ENCODE data around the gene CEP104. TPM values are rescaled to one million over a fixed set of nuclear protein-coding genes. Genes with fewer than 3 reads are reported as not detected.

Gene CEP104
- total and polyA plus RNA-seq, 2 experiments from 2014 or later, result 20.5 to 32.2 TPM

DNA sequence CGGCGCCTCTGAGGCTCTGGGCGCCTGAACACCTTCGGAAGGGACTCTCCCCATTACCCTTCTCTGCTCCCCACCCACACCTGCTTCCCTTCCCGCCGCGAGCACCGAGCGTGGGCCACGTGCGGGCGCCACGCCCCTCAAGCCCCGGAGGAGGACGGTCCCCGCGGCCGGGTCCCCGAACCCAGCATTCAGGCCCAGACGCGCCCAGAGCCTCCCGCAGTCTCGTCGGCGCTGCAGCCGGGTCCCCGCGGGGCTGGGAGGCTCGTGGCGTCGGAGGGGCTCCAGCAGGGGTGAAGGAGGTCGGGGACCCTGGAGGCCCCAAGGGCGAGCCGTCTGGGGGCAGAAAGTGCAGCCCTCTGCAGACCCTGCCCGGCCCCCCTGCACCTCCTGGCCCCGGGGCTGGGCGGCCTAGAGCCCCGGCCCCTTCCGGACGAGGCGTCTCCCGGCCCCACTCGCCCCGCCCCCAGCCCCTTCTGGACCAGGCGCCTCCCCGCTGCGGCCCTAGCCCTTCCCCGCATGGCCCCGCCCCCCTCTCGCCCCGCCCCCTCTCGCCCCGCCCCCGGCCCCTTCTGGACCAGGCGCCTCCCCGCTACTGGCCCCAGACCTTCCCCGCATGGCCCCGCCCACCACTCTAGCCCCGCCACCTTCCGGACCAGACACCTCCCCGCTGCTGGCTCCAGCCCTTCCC lies 84.8 kb downstream of the CEP104 start:
- no peak overlapping the region for H3K27ac ChIP-seq (ENCODE audit: low read depth)
- H3K79me2 ChIP-seq (replicated peaks; ENCODE audit: insufficient read depth), result no peaks in the 10 kb centered on the region
- Mint-ChIP-seq H3K9me3 (peaks cover 7% of the 10 kb centered on the region), H3K36me3 (ENCODE audit: low read depth) (peaks cover 5% of the 10 kb centered on the region; the same call in 1 of the 3 replicates), H3K4me3 (peak overlapping the region; percentile 69), H3K4me1 (peaks cover 19% of the 10 kb centered on the region), H3K27me3 (ENCODE audit: insufficient read depth, low read depth, poor library complexity) (peaks cover 12% of the 10 kb centered on the region), H3K27ac (no peak overlapping the region)
- H3K36me3 ChIP-seq (ENCODE audit: insufficient read depth), result no peaks in the 10 kb centered on the region
- no peaks in the 10 kb centered on the region for H3K27me3 ChIP-seq (ENCODE audit: insufficient read depth)
- H3F3A ChIP-seq (replicated peaks; ENCODE audit: low read depth), result peaks cover 6% of the 10 kb centered on the region; the same call in 1 of the 2 replicates
- peaks cover 13% of the 10 kb centered on the region; the same call in 1 of the 2 replicates for H3K4me1 ChIP-seq (ENCODE audit: insufficient read depth)
- DNase-seq (ENCODE audit: low spot score) (peak; percentile 96), ATAC-seq (peak; percentile 66)
- H3K9me2 ChIP-seq (ENCODE audit: insufficient read depth), result no peaks in the 10 kb centered on the region
- peak overlapping the region; percentile 87 for H2AFZ ChIP-seq
- H3K4me3 ChIP-seq, result peak overlapping the region; percentile 64
- H4K20me1 ChIP-seq (replicated peaks; ENCODE audit: insufficient read depth), result no peaks in the 10 kb centered on the region
- H3K4me2 ChIP-seq, result peak overlapping the region; percentile 88
- TF ChIP-seq CREB1 (CRISPR knock-in tag; IDR thresholded peaks at IDR 0.05; ENCODE audit: low read depth) (no peak), EZH2 (IDR thresholded peaks at IDR 0.05; ENCODE audit: low read depth, unreplicated experiment) (no peak), POLR2AphosphoS5 (IDR thresholded peaks at IDR 0.05; ENCODE audit: low read depth) (peak; percentile 59), ZNF462 (CRISPR knock-in tag; IDR thresholded peaks at IDR 0.05) (no peak)

All from GM23338 (cell line).